ENCODE results near the gene ZNF579. TPM values are rescaled to one million over a fixed set of nuclear protein-coding genes. Genes with fewer than 3 reads are reported as not detected.

ZNF579 gene
- total and polyA plus RNA-seq, 2 of the 13 experiments (the other 11 are each of a cell fraction or from before 2014, with no cell fraction given) = 2.1 to 2.9 TPM

DNA sequence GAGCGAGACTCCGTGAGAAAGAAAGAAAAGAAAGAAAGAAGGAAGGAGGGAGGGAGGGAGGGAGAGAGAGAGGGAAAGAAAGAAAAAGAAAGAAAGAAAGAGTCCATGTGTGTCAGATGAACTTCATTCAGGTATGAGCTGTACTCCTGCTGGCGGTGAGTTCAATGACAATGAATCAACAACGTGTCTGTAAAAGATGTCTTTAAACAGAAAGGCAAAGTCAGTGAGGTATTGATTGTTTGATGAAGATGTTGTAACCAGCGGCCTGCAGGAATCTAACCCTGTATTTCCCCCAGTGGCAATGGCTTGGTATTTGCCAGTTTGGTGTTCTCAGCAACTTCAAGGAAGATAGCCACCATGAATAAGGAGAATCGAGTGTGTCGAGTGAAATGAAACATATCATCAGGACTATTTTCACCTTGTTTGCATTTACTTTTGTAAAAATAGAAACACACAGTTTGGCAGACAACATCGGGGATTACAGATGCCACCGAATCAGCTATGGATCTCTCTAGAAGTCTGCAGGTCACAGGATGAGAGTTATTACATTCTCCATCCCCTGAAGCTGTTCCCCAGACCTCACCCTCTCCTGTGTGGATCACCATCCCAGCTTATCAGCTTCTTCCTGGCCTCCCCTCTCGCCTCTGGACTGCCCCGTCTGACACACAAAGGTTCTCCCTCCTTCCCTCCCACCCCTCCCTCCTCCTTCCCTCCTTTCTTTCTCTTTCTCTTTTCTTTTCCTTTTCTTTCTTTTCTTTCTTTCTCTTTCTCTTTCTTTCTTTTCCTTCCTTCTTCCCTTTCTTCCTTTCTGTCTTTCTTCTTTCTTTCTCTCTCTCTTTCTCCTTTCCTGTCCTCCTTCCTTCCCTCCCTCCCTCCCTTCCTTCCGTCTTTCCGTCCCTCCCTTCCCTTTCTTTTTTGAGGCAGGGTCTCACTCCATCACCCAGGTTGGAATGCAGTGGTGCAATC, 27.1 kb downstream of the ZNF579 start (continued):
- TF ChIP-seq ZNF280B (CRISPR knock-in tag; IDR thresholded peaks at IDR 0.05; ENCODE audit: borderline replicate concordance) (no peak), KMT2A (CRISPR knock-in tag; IDR thresholded peaks at IDR 0.05) (no peak), ZNF790 (CRISPR knock-in tag; IDR thresholded peaks at IDR 0.05; ENCODE audit: borderline replicate concordance) (no peak), DRAP1 (CRISPR knock-in tag; IDR thresholded peaks at IDR 0.05) (peak; percentile 41; the same call in 1 of the 2 replicates), E2F1 (CRISPR knock-in tag; IDR thresholded peaks at IDR 0.05) (no peak), CCDC6 (CRISPR knock-in tag; IDR thresholded peaks at IDR 0.05) (peak; percentile 57; the same call in 1 of the 2 replicates), TRIM24 (CRISPR knock-in tag; IDR thresholded peaks at IDR 0.05) (no peak), MXI1 (IDR thresholded peaks at IDR 0.05; ENCODE audit: borderline replicate concordance, low read depth, low read length) (no peak), SCMH1 (CRISPR knock-in tag; IDR thresholded peaks at IDR 0.05; ENCODE audit: borderline replicate concordance) (no peak), ZNF350 (CRISPR knock-in tag; IDR thresholded peaks at IDR 0.05; ENCODE audit: borderline replicate concordance, low read depth) (no peak), NAIF1 (CRISPR knock-in tag; IDR thresholded peaks at IDR 0.05; ENCODE audit: borderline replicate concordance) (no peak), NFE2L1 (CRISPR knock-in tag; IDR thresholded peaks at IDR 0.05; ENCODE audit: borderline replicate concordance) (no peak), ZNF207 (IDR thresholded peaks at IDR 0.05; ENCODE audit: borderline replicate concordance) (no peak), NR3C1 (CRISPR knock-in tag; IDR thresholded peaks at IDR 0.05) (no peak), YEATS2 (CRISPR knock-in tag; IDR thresholded peaks at IDR 0.05; ENCODE audit: borderline replicate concordance) (0 out of 2 replicates have a peak, but pooled peaks have one; percentile 14), SMARCC2 (IDR thresholded peaks at IDR 0.05) (no peak), ZNF224 (CRISPR knock-in tag; IDR thresholded peaks at IDR 0.05) (no peak), TCF7L2 (IDR thresholded peaks at IDR 0.05; ENCODE audit: low read depth, low read length) (peak; percentile 47; the same call in 1 of the 2 replicates), ZMYM3 (CRISPR knock-in tag; IDR thresholded peaks at IDR 0.05) (no peak), NBN (conservative IDR thresholded peaks at IDR 0.05) (no peak)
- TF ChIP-seq, protein P1, sequence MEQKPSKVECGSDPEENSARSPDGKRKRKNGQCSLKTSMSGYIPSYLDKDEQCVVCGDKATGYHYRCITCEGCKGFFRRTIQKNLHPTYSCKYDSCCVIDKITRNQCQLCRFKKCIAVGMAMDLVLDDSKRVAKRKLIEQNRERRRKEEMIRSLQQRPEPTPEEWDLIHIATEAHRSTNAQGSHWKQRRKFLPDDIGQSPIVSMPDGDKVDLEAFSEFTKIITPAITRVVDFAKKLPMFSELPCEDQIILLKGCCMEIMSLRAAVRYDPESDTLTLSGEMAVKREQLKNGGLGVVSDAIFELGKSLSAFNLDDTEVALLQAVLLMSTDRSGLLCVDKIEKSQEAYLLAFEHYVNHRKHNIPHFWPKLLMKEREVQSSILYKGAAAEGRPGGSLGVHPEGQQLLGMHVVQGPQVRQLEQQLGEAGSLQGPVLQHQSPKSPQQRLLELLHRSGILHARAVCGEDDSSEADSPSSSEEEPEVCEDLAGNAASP (CRISPR knock-in tag; IDR thresholded peaks at IDR 0.05; ENCODE audit: borderline replicate concordance) = no peak
- TF ChIP-seq, protein P2, sequence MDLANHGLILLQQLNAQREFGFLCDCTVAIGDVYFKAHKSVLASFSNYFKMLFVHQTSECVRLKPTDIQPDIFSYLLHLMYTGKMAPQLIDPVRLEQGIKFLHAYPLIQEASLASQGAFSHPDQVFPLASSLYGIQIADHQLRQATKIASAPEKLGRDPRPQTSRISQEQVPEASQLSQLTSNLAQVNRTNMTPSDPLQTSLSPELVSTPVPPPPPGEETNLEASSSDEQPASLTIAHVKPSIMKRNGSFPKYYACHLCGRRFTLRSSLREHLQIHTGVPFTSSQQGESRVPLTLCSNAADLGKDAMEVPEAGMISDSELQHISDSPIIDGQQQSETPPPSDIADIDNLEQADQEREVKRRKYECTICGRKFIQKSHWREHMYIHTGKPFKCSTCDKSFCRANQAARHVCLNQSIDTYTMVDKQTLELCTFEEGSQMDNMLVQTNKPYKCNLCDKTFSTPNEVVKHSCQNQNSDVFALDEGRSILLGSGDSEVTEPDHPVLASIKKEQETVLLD (CRISPR knock-in tag; IDR thresholded peaks at IDR 0.05; ENCODE audit: low read depth) = no peak
